Esophagus muscularis mucosa (tissue), 4 donors: ENCODE results near the gene FXR1. TPM values are rescaled to one million over a fixed set of nuclear protein-coding genes. Genes with fewer than 3 reads are reported as not detected.

ENCODE experiments used
- DNase-seq: peaks from one replicate; pipeline ENCODE4 v3.0.0-alpha.2; 2017; ENCODE audit errors: extremely low spot score
- H3K27ac ChIP-seq, 4 donors: fragments of 200-600 bp; sonication (generic); replicated peaks in 1 of 4; 1 replicate in 3 of 4; 2 replicates in 1 of 4; pipeline ENCODE4 v1.5.1; 2016 to 2019; ENCODE audit warnings: mild to moderate bottlenecking in 1 of 4
- H3K27me3 ChIP-seq, 4 donors: fragments of 200-600 bp; sonication (generic); one replicate each; pipeline versions ENCODE4 v1.5.1 to v1.6.0; 2016 to 2019
- H3K36me3 ChIP-seq, 4 donors: fragments of 200-600 bp; sonication (generic); one replicate each; pipeline ENCODE4 v1.5.1; 2016 to 2019
- H3K4me1 ChIP-seq, 4 donors: fragments of 200-600 bp; sonication (generic); one replicate each; pipeline ENCODE4 v1.5.1; 2016 to 2019
- H3K4me3 ChIP-seq, 4 donors: fragments of 200-600 bp; sonication (generic); 1 replicate in 2 of 4; 2 replicates in 2 of 4; pipeline ENCODE4 v1.5.1; 2016 to 2019; ENCODE audit warnings: mild to moderate bottlenecking in 4 of 4, moderate library complexity in 1 of 4
- H3K9me3 ChIP-seq, 4 donors: fragments of 200-600 bp; sonication (generic); 1 replicate in 3 of 4; 2 replicates in 1 of 4; pipeline ENCODE4 v1.5.1; 2016 to 2019
- EP300 ChIP-seq: sonication (generic); formaldehyde crosslinking; IDR thresholded peaks from one replicate; pipeline ENCODE4 v1.6.1; 2017; ENCODE audit warnings: antibody characterized with exemption
- POLR2A ChIP-seq: fragments of 450-650 bp; IDR thresholded peaks from one replicate; pipeline ENCODE4 v1.6.1; 2017; ENCODE audit warnings: antibody characterized with exemption, moderate library complexity, mild to moderate bottlenecking, low read depth
- POLR2AphosphoS5 ChIP-seq, 2 donors: sonication (generic); formaldehyde crosslinking; IDR thresholded peaks; one replicate each; pipeline ENCODE4 v1.6.1; 2017; ENCODE audit warnings: antibody characterized with exemption in 2 of 2
- WGBS: methylation state at CpG from one replicate; pipeline ENCODE4 v1.1.5; 2018; 5-methylcytosine and 5-hydroxymethylcytosine counted together
- intact Hi-C: fragments of 100-400 bp; cut with DNase I; formaldehyde crosslinking; loops from one replicate; pipeline ENCODE4 v1.15.1; 2023
- total RNA-seq, 4 donors: library from RNA; depleted of rRNA; stranded (reverse); fragments of >200 nt; gene quantifications; one replicate each; pipeline versions ENCODE4 v1.1.0 to v1.2.1, GENCODE V29; 2016
- TF ChIP-seq, protein P1 (sequence below), 3 experiments: fragments of 200-600 bp in 2 of 3; fragments of 450-650 bp in 1 of 3; sonication (generic) in 2 of 3; IDR thresholded peaks; one replicate each; pipeline ENCODE4 v1.5.1; 2017 to 2019; ENCODE audit warnings: antibody characterized with exemption in 3 of 3, mild to moderate bottlenecking in 2 of 3, moderate library complexity in 1 of 3

FXR1 gene
- total RNA-seq, 4 donors from 2014 or later, result 129 to 174 (median 164) TPM

DNA sequence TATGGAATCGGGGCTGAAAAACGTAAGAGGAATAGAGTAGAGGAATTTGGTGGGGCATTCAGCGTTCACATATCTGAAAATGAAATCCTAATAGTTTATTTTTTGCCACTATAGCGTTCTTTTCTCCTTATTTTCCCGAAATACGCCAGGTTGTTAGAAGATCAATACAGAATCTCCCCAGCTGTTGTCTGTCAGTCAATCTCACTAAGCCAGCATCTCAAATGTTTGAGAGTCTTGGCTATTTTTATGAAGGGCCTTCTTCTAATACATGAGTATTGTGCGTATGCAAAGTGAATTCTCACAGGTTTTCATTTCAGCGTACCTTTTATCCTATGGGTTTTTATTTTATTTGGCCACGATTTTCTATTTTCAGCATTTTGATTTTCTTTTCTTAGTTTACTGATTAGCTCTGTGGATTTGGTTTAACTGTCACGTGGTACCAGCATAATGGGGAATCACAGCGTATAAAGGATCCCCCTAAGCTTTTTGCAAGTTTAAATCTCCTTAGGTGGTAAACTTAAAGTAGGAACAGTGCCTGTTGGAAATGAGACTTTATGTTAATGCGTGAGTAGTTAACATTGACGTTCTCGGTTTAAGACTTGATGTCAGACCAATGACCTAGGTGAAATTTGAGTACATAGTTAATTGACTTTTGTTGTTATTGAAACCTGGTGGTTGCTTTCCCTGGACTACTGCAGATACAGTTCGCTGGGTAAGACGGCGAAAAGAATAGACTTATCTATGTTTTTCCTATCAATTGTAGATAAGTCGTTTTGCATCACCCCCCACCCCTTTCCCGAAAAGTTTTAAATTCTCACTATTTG, 1.3 kb downstream of the FXR1 start:
- H3K27me3 ChIP-seq, result no peaks in the 10 kb centered on the region
- 20% methylated on average over 19 of the region's 19 CpGs for WGBS
- peak overlapping the region; percentile 72 to 94 (median 88) for H3K4me3 ChIP-seq
- H3K9me3 ChIP-seq, result no peaks in the 10 kb centered on the region
- peaks cover 36 to 56% (median 48%) of the 10 kb centered on the region in 4 donors for H3K4me1 ChIP-seq
- intact Hi-C loops, result loop anchor here (5.0 kb wide), 1 partner anchor 79 kb away; no protein-coding TSS in a partner anchor
- TF ChIP-seq, protein P1, sequence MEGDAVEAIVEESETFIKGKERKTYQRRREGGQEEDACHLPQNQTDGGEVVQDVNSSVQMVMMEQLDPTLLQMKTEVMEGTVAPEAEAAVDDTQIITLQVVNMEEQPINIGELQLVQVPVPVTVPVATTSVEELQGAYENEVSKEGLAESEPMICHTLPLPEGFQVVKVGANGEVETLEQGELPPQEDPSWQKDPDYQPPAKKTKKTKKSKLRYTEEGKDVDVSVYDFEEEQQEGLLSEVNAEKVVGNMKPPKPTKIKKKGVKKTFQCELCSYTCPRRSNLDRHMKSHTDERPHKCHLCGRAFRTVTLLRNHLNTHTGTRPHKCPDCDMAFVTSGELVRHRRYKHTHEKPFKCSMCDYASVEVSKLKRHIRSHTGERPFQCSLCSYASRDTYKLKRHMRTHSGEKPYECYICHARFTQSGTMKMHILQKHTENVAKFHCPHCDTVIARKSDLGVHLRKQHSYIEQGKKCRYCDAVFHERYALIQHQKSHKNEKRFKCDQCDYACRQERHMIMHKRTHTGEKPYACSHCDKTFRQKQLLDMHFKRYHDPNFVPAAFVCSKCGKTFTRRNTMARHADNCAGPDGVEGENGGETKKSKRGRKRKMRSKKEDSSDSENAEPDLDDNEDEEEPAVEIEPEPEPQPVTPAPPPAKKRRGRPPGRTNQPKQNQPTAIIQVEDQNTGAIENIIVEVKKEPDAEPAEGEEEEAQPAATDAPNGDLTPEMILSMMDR (IDR thresholded peaks at IDR 0.05), result no peak
- no peak for TF ChIP-seq POLR2AphosphoS5 (IDR thresholded peaks at IDR 0.05)
- TF ChIP-seq POLR2A, result no peak
- TF ChIP-seq EP300, result no peak
- H3K36me3 ChIP-seq, result peaks cover 0 to 7% (median 0%) of the 10 kb centered on the region in 4 donors
- H3K27ac ChIP-seq, result peak overlapping the region in 3 of 4 donors; percentile 91 to 96 (median 93)
- DNase-seq, result no peak

DNA sequence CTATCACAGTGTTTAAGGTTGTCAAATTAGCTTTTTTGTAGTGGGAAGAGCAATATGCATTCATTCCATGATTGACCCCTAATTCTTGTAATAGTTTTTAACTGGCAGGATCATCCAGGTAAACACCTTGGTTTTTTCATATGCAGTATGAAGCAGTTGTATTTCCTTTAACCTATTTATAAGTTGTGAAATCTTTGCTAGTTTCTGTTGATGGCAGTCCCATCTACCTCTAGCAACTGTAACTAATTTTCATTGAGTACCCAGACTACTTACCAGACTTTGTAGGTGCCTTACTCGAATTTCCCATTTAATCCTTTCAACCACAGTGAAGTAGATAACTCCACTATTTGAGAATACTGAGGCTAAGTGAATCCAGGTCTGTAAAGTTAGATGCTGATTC, 6.1 kb downstream of the FXR1 start:
- Histone ChIP-seq H3K27me3 (no peaks in the 10 kb centered on the region), H3K27ac (no peak overlapping the region), H3K4me3 (no peak overlapping the region), H3K36me3 (peaks cover 0 to 7% (median 0%) of the 10 kb centered on the region in 4 donors), H3K4me1 (peaks cover 52 to 90% (median 82%) of the 10 kb centered on the region in 4 donors), H3K9me3 (no peaks in the 10 kb centered on the region)
- no peak for DNase-seq
- intact Hi-C loops, result no loop called here
- 62% methylated on average over 1 of the region's 1 CpG for WGBS
- no peak for TF ChIP-seq POLR2AphosphoS5 (IDR thresholded peaks at IDR 0.05)
- TF ChIP-seq, protein P1 (IDR thresholded peaks at IDR 0.05), result no peak

DNA sequence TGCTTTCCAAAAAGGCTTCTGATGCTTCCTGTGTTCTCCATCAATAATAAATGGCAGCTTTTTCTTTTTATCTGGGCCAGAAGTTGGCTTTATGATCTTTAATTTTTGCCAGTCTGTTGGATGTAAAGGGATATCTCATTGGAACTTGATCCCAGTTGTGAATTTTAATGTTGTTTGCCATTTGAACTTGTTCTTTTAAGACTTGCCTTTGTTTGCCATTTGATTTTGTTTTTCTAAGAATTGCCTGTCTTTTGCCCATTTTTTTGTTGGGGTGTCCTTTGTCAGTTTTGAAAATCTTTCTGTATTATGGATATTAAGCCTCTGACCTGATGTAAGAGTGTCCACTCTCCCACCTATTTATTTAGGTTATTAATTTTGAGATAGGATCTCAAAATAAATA, 9.8 kb downstream of the FXR1 start:
- Histone ChIP-seq H3K4me3 (no peak overlapping the region), H3K4me1 (peaks cover 30 to 86% (median 77%) of the 10 kb centered on the region in 4 donors), H3K27ac (no peak overlapping the region), H3K27me3 (no peaks in the 10 kb centered on the region), H3K36me3 (no peaks in the 10 kb centered on the region), H3K9me3 (no peaks in the 10 kb centered on the region)
- DNase-seq, result no peak
- intact Hi-C loops, result no loop called here
- no peak for TF ChIP-seq POLR2A
- TF ChIP-seq POLR2AphosphoS5 (IDR thresholded peaks at IDR 0.05), result no peak
- TF ChIP-seq, protein P1 (IDR thresholded peaks at IDR 0.05), result no peak

DNA sequence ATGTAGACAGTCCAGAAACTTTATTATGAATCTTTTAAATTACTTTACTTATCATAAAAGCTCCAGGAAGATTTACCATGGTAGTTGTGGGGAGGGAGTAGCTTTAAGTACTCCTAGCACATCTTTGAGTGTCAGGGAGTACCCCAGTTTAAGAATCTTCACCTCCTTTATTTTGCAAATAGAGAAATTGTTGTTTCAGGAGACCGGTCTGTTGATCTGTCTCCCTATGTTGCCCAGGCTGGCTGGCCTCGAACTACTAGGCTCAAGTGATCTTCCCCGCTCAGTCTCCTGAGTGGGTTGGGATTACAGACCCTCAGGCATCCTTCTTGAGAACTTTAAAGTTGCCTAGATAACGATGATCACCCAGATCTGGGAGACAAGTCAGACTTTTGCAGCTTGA, 11.1 kb downstream of the FXR1 start:
- no peaks in the 10 kb centered on the region for H3K27me3 ChIP-seq
- no peaks in the 10 kb centered on the region for H3K9me3 ChIP-seq
- H3K36me3 ChIP-seq, result no peaks in the 10 kb centered on the region
- intact Hi-C loops, result no loop called here
- no peak overlapping the region for H3K27ac ChIP-seq
- WGBS, result 90% methylated on average over 4 of the region's 4 CpGs
- DNase-seq, result no peak
- H3K4me3 ChIP-seq, result no peak overlapping the region
- peaks cover 22 to 82% (median 69%) of the 10 kb centered on the region in 4 donors for H3K4me1 ChIP-seq
- no peak for TF ChIP-seq POLR2AphosphoS5 (IDR thresholded peaks at IDR 0.05)
- TF ChIP-seq EP300, result no peak
- no peak for TF ChIP-seq POLR2A
- TF ChIP-seq, protein P1 (IDR thresholded peaks at IDR 0.05), result no peak
